ENCODE results near the gene SMIM30.

The SMIM30 gene

DNA sequence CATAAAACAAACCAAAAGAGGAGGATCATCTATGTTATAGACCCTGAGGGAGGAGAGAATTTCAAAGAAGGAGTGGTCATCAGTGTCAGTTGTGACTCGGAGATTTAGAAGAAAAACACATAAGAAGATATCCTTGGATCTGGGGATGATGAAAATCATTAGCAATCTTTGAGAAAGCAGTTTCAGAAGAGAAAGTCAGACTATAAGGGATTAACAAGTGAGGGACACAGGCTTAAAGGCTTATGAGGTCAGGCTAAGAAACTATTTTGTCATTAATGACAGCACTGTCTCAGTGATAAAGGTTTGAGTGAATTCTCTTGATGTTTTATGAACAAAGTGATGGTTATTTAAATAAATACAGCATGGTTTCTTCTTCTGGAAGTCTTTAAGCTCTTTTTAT is 25.6 kb downstream of the SMIM30 start:
- DNase-seq (ENCODE audit: low spot score): no peak
- TF ChIP-seq, protein P1, sequence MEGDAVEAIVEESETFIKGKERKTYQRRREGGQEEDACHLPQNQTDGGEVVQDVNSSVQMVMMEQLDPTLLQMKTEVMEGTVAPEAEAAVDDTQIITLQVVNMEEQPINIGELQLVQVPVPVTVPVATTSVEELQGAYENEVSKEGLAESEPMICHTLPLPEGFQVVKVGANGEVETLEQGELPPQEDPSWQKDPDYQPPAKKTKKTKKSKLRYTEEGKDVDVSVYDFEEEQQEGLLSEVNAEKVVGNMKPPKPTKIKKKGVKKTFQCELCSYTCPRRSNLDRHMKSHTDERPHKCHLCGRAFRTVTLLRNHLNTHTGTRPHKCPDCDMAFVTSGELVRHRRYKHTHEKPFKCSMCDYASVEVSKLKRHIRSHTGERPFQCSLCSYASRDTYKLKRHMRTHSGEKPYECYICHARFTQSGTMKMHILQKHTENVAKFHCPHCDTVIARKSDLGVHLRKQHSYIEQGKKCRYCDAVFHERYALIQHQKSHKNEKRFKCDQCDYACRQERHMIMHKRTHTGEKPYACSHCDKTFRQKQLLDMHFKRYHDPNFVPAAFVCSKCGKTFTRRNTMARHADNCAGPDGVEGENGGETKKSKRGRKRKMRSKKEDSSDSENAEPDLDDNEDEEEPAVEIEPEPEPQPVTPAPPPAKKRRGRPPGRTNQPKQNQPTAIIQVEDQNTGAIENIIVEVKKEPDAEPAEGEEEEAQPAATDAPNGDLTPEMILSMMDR (IDR thresholded peaks at IDR 0.05; ENCODE audit: extremely low read depth, insufficient read depth, missing control alignments): no peak
- in situ Hi-C loops (cut with MboI; ENCODE audit: low pct_unique_long_range_greater_than_20kb, low sequenced_read_pairs, unreplicated experiment): no loop called here

DNA sequence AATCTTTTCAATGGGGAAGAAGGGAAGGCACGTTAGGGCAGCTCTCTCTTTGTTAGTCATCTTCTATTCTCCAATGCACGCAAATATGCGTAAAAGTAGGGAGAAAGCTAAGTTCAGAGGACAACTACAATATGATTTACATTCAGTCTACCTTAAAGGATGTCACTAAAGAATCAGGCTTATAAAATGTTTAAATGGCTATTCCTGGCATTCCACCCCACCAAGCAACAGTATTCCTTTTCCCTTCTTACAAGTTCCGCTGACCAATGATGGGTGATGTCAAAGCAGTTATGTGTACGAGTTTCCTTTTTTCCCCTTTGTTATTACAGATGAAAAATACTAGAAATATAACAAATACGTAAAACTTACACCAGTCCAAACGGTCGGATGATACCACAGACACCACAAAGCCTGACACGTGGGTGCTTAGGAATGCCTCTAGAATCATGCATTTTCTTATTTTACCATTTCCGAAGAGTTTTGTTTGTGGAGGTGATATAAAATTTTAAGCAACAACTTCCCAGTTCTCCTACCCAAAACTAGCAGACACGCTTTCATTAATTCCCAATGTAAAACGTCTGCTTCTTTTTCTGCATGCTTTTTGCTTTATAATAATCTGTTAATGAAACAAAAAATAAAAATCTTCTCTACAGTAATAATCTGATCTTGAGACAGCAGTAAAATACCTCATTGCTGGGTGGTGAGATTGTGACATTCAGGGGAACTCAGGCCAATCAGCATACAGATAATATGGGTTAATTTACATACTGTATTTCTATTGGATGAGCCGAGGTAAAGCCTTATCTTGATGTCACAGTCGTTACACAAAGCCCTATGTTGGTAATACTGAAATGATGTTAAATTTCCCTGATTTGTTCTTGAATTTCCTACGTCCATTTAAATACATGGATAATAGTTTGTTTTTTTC is 31.0 kb downstream of the SMIM30 start:
- in situ Hi-C loops (cut with MboI; ENCODE audit: low pct_unique_long_range_greater_than_20kb, low sequenced_read_pairs, unreplicated experiment): no loop called here
- no peak for DNase-seq (ENCODE audit: low spot score)
- TF ChIP-seq, protein P1 (IDR thresholded peaks at IDR 0.05; ENCODE audit: extremely low read depth, insufficient read depth, missing control alignments): no peak

DNA sequence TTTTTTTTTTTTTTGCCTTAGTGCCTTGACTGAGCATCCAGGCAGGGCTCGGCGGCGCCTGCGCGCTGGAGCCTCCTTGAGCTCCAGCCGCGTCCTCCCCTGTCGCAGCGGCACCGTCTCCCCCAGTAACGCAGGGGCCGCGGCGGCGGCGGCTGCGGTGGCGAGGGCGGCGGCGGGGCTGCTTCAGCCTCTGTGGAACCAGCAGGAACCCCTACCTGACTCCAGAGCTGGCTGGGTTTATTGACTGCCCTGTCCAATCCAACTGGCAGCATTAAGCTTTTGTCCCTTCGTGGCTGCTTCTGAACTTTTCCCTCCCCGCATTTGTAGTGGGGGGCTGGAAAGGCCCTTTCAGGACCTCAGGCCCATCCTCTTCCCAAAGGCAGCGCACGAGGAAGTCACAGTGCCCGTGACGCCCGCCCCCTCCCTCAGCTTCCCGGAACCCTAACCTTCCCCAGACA is 31.9 kb downstream of the SMIM30 start, which contains the start of gene GPR85:
Gene GPR85 (minus strand): TSS at position 397 of the 458 bp plus-strand sequence. CDS start 2,106 bp downstream, outside the sequence.
- DNase-seq (ENCODE audit: low spot score): peak; percentile 44
- TF ChIP-seq, protein P1 (IDR thresholded peaks at IDR 0.05; ENCODE audit: extremely low read depth, insufficient read depth, missing control alignments): no peak
- in situ Hi-C loops (cut with MboI; ENCODE audit: low pct_unique_long_range_greater_than_20kb, low sequenced_read_pairs, unreplicated experiment): no loop called here

DNA sequence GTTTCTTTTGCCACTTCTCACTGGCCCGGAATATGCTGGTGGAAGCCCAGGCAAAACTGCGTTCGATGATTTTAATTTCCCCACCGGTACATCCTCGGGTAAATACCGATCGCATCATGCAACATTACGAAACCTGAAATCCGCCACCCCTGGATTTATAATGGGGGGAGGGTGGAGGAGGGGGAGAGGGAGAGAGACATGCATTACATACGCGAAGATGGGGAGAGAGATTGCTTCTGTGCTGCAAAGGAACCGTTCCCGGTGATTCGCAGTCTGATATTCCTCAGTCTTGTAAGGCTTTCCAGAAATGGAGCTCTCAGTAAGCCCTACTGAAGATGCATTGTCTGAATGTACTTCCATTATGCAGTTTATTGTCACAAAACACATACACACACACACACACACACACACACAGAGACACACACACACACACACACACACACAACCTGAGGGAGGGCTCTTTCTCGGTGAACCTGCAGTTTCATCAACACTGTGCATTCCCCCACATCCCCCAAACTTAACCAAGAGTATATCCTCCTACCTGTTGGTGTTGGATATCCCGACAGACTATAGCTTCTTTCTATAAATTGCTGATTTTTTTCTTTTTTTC is 32.5 kb downstream of the SMIM30 start:
- TF ChIP-seq, protein P1 (IDR thresholded peaks at IDR 0.05; ENCODE audit: extremely low read depth, insufficient read depth, missing control alignments): no peak
- in situ Hi-C loops (cut with MboI; ENCODE audit: low pct_unique_long_range_greater_than_20kb, low sequenced_read_pairs, unreplicated experiment): no loop called here
- no peak for DNase-seq (ENCODE audit: low spot score)

DNA sequence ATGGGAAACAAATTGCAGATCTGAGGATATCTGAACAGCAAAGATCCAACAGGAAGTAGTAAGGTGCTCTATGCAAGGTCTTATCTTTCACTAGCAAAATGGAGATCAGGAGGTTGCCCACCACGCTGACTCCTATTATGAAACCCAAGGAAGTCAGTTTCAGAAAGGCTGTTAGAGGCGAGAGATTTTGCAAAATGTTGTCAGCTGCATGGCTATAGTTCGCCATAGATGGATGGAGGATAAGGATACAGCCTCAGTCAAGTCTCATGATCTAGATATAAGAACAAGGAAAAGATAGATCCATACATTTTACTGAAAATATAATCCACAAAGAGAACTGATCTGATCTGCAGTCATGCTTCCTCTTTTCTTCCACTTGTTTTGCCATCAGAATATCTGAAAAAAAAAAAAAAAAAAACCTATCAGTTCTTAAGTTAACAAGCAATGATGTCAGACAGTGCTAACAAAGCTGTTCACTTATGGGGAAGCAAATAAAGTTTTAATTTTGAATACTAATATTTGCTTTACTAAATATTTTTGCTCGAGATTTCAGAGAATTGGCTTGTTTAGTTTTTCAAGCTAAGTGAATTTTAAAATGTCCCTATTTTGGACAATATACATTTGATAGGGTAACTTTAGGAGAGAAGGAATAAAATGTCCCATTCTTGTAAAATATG is 33.7 kb downstream of the SMIM30 start:
- DNase-seq (ENCODE audit: low spot score): no peak
- TF ChIP-seq, protein P1 (IDR thresholded peaks at IDR 0.05; ENCODE audit: extremely low read depth, insufficient read depth, missing control alignments): no peak
- in situ Hi-C loops (cut with MboI; ENCODE audit: low pct_unique_long_range_greater_than_20kb, low sequenced_read_pairs, unreplicated experiment): no loop called here

DNA sequence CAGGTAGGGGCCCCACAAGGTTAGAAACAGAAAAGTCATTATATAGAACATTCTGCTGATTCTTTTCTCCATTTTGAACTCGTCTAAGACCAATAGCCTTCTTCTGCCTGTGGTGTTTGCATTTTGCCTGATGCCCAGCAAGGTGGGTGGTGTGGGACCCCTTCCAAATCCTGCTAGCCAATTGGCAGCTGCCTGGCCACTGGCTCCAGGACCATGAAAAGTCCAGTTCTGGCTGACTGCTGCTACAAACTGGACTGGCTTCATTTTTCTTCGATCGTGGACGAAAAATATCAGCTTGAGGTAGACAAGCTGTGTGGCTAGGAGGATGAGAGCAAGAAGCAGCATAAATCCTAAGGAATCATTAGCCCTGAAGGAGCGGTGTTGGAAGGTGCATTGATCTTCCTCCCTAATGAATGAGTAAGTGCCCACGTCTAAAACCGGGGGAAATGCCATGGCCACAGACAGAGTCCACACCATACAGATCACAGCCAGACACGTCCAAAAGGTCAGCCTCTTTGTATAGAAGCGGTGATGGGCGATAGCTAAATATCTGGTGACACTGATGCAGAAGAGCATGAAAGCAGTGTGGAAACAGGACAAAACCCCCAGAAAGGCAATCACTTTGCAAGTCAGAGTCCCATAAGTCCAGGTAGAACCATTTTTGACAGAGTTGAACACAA is 34.4 kb downstream of the SMIM30 start:
- no peak for DNase-seq (ENCODE audit: low spot score)
- TF ChIP-seq, protein P1 (IDR thresholded peaks at IDR 0.05; ENCODE audit: extremely low read depth, insufficient read depth, missing control alignments): no peak
- in situ Hi-C loops (cut with MboI; ENCODE audit: low pct_unique_long_range_greater_than_20kb, low sequenced_read_pairs, unreplicated experiment): no loop called here

Data from GM13977 (cell line).